HEK293 (cell line): ENCODE results near the gene CCL28.

Source experiments
- CTCF ChIA-PET: fragments of 350-600 bp; formaldehyde crosslinking; extraction: SDS; loops from one replicate; lab custom pipeline; 2021; ENCODE audit warnings: antibody characterized with exemption; lab: Yijun Ruan, JAX
- POLR2A ChIA-PET: fragments of 300-600 bp; formaldehyde crosslinking; extraction: SDS; loops from one replicate; lab custom pipeline; 2020; ENCODE audit warnings: antibody characterized with exemption, inconsistent platforms; lab: Yijun Ruan, JAX
- H3K27ac ChIP-seq: fragments of 200-500 bp; sonication (Bioruptor generic); 2 replicates; pipeline ENCODE4 v1.5.1; 2014; ENCODE audit warnings: low read depth, low read length, control low read depth, inconsistent platforms; ENCODE audit errors: extremely low read depth
- H3K36me3 ChIP-seq, 2 experiments: fragments of 200-500 bp in 1 of 2; sonication (Bioruptor generic) in 1 of 2; 1 replicate in 1 of 2; 2 replicates in 1 of 2; pipeline ENCODE4 v1.5.1; 2014 to 2017; ENCODE audit warnings: inconsistent platforms in 2 of 2, low read length in 2 of 2; ENCODE audit not compliant: control insufficient read depth in 2 of 2, insufficient read depth in 1 of 2
- H3K4me1 ChIP-seq: fragments of 200-500 bp; sonication (Bioruptor generic); 2 replicates; pipeline ENCODE4 v1.5.1; 2014; ENCODE audit warnings: mild to moderate bottlenecking, low read length, inconsistent platforms; ENCODE audit not compliant: control insufficient read depth, insufficient read depth
- H3K4me3 ChIP-seq: 2 replicates; pipeline ENCODE4 v1.5.1; 2011; ENCODE audit warnings: low read depth, mild to moderate bottlenecking, control low read depth, low read length, moderate library complexity
- H3K9me3 ChIP-seq: fragments of 200-500 bp; sonication (Bioruptor generic); 2 replicates; pipeline ENCODE4 v1.5.1; 2014; ENCODE audit warnings: low read depth, low read length, inconsistent platforms; ENCODE audit not compliant: control insufficient read depth, insufficient read depth
- BCL11B ChIP-seq: fragments of 450-650 bp; formaldehyde crosslinking; IDR thresholded peaks from 2 replicates; pipeline ENCODE4 v1.5.1; 2016; ENCODE audit warnings: low read depth, missing biosample characterization, missing genetic modification characterization
- GLI4 ChIP-seq: fragments of 450-650 bp; formaldehyde crosslinking; IDR thresholded peaks from 2 replicates; pipeline ENCODE4 v1.5.1; 2016; ENCODE audit warnings: missing biosample characterization, missing genetic modification characterization
- HOXC10 ChIP-seq: sonication (generic); formaldehyde crosslinking; IDR thresholded peaks from 2 replicates; pipeline ENCODE4 v1.8.1; 2023; ENCODE audit warnings: mild to moderate bottlenecking, missing genetic modification reagents
- MEIS1 ChIP-seq: sonication (generic); formaldehyde crosslinking; IDR thresholded peaks from 2 replicates; pipeline ENCODE4 v1.8.1; 2022; ENCODE audit warnings: missing genetic modification reagents, mild to moderate bottlenecking, borderline replicate concordance
- REPIN1 ChIP-seq: fragments of 450-650 bp; formaldehyde crosslinking; IDR thresholded peaks from 2 replicates; pipeline ENCODE4 v1.5.1; 2017; ENCODE audit warnings: missing biosample characterization, missing genetic modification characterization, low read depth
- SCRT1 ChIP-seq: fragments of 450-650 bp; formaldehyde crosslinking; IDR thresholded peaks from 2 replicates; pipeline ENCODE4 v1.5.1; 2016; ENCODE audit warnings: missing biosample characterization, missing genetic modification characterization, borderline replicate concordance
- SCRT2 ChIP-seq: fragments of 450-650 bp; formaldehyde crosslinking; IDR thresholded peaks from 2 replicates; pipeline ENCODE4 v1.5.1; 2016; ENCODE audit warnings: missing biosample characterization, missing genetic modification characterization
- ZBTB17 ChIP-seq: fragments of 450-650 bp; formaldehyde crosslinking; IDR thresholded peaks from 2 replicates; pipeline ENCODE4 v1.5.1; 2016; ENCODE audit warnings: missing biosample characterization, missing genetic modification characterization
- ZFHX2 ChIP-seq: fragments of 450-650 bp; formaldehyde crosslinking; conservative IDR thresholded peaks from 2 replicates; pipeline ENCODE4 v1.5.1; 2016; ENCODE audit warnings: missing biosample characterization, missing genetic modification characterization
- ZNF138 ChIP-seq: fragments of 450-650 bp; formaldehyde crosslinking; IDR thresholded peaks from 2 replicates; pipeline ENCODE4 v1.5.1; 2016; ENCODE audit warnings: missing biosample characterization, missing genetic modification characterization, borderline replicate concordance
- ZNF24 ChIP-seq: fragments of 450-650 bp; formaldehyde crosslinking; IDR thresholded peaks from 2 replicates; pipeline ENCODE4 v1.5.1; 2016; ENCODE audit warnings: missing biosample characterization, missing genetic modification characterization
- ZNF311 ChIP-seq: fragments of 450-650 bp; formaldehyde crosslinking; IDR thresholded peaks from 2 replicates; pipeline ENCODE4 v1.5.1; 2017; ENCODE audit warnings: missing biosample characterization, missing genetic modification characterization, borderline replicate concordance
- ZNF366 ChIP-seq: fragments of 450-650 bp; formaldehyde crosslinking; conservative IDR thresholded peaks from 2 replicates; pipeline ENCODE4 v1.5.1; 2016; ENCODE audit warnings: missing biosample characterization, missing genetic modification characterization
- ZNF416 ChIP-seq: fragments of 450-650 bp; formaldehyde crosslinking; IDR thresholded peaks from 2 replicates; pipeline ENCODE4 v1.5.1; 2016; ENCODE audit warnings: missing biosample characterization, missing genetic modification characterization
- ZNF548 ChIP-seq: fragments of 450-650 bp; formaldehyde crosslinking; IDR thresholded peaks from 2 replicates; pipeline ENCODE4 v1.5.1; 2016; ENCODE audit warnings: missing biosample characterization, missing genetic modification characterization
- ZNF596 ChIP-seq: fragments of 450-650 bp; IDR thresholded peaks from 2 replicates; pipeline ENCODE4 v1.5.0; 2018; ENCODE audit warnings: missing biosample characterization, mild to moderate bottlenecking, missing genetic modification characterization, moderate library complexity
- ZNF600 ChIP-seq: fragments of 450-650 bp; formaldehyde crosslinking; IDR thresholded peaks from 2 replicates; pipeline ENCODE4 v1.5.1; 2016; ENCODE audit warnings: missing biosample characterization, missing genetic modification characterization
- ZNF654 ChIP-seq: fragments of 450-650 bp; formaldehyde crosslinking; IDR thresholded peaks from 2 replicates; pipeline ENCODE4 v1.5.1; 2016; ENCODE audit warnings: low read depth, missing biosample characterization, missing genetic modification characterization
- ZNF660 ChIP-seq: fragments of 450-650 bp; IDR thresholded peaks from 2 replicates; pipeline ENCODE4 v1.5.1; 2018; ENCODE audit warnings: missing biosample characterization, mild to moderate bottlenecking, missing genetic modification characterization
- ZNF768 ChIP-seq: fragments of 450-650 bp; formaldehyde crosslinking; IDR thresholded peaks from 2 replicates; pipeline ENCODE4 v1.5.1; 2018; ENCODE audit warnings: missing biosample characterization, mild to moderate bottlenecking, missing genetic modification characterization
- ZNF830 ChIP-seq: fragments of 450-650 bp; IDR thresholded peaks from 2 replicates; pipeline ENCODE4 v1.5.0; 2018; ENCODE audit warnings: missing biosample characterization, missing genetic modification characterization, low read depth, mild to moderate bottlenecking, moderate library complexity
- ZXDB ChIP-seq: fragments of 450-650 bp; formaldehyde crosslinking; IDR thresholded peaks from 2 replicates; pipeline ENCODE4 v1.5.1; 2016; ENCODE audit warnings: missing biosample characterization, missing genetic modification characterization
- TF ChIP-seq, protein P1 (sequence below): fragments of 450-650 bp; formaldehyde crosslinking; IDR thresholded peaks from 2 replicates; pipeline ENCODE4 v1.5.1; 2016; ENCODE audit warnings: missing biosample characterization, missing genetic modification characterization
- TF ChIP-seq, protein P2 (sequence below): fragments of 450-650 bp; formaldehyde crosslinking; conservative IDR thresholded peaks from 2 replicates; pipeline ENCODE4 v1.5.1; 2016; ENCODE audit warnings: low read depth, missing biosample characterization, missing genetic modification characterization
- TF ChIP-seq, protein P3 (sequence below): fragments of 450-650 bp; formaldehyde crosslinking; IDR thresholded peaks from 2 replicates; pipeline ENCODE4 v1.5.1; 2016; ENCODE audit warnings: missing biosample characterization, missing genetic modification characterization
- TF ChIP-seq, protein P4 (sequence below): fragments of 450-650 bp; formaldehyde crosslinking; optimal IDR thresholded peaks from 2 replicates; pipeline ENCODE3; 2016; ENCODE audit warnings: missing biosample characterization, mild to moderate bottlenecking, missing genetic modification characterization
- TF ChIP-seq, protein P5 (sequence below): fragments of 450-650 bp; formaldehyde crosslinking; IDR thresholded peaks from 2 replicates; pipeline ENCODE4 v1.5.1; 2016; ENCODE audit warnings: missing biosample characterization, missing genetic modification characterization

CCL28 gene

DNA sequence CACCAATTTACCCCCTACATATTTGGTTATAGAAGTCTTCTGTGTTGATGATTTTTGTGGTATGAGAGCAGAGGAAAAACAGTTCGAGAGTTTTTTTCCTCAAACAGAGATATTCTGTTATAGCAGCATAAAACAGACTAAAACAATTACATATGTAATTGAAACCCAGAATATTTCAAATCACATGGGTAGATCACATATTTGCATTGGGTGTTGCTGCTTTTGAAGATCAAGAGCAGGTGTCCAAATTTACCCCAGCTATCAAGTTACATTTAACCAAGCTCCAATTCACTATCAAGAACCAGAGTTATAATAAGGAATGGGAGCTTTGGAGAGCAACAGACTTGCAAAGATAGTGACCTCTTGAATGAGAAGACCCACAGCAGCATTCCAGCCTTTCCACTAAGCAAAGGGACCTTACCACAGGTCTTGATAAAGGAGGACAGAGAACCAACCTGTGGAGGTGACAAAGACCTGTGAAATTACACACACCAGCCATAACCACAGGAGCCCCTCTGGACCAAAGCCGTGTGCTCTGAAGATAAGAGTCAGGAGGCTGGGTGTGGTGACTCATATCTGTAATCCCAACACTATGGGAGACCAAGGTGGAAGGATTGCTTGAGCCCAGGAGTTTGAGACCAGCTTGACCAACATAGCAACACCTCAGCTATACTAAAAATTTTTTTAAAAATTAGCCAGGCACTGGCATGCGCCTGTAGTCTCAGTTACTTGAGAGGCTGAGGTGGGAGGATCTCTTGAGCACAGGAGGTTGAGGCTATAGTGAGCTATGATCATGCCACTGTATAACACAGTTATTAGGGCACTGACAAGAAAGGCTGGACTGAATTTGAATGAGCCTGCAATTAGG lies 4.0 kb upstream of the CCL28 start:
- CTCF ChIA-PET: interaction anchor here (0.6 to 1.5 kb wide), 4 partner anchors 27 to 295 kb away, joined by 3 to 4 read pairs (median 4); partner anchors contain the start of gene TMEM267
- peaks cover 9% of the 10 kb centered on the region for H3K4me1 ChIP-seq
- H3K9me3 ChIP-seq: no peaks in the 10 kb centered on the region
- no peaks in the 10 kb centered on the region for H3K36me3 ChIP-seq
- no peak overlapping the region for H3K27ac ChIP-seq
- no peak overlapping the region for H3K4me3 ChIP-seq
- POLR2A ChIA-PET: interaction anchor here (1.8 kb wide), 1 partner anchor 68 kb away, joined by 14 read pairs; the partner anchor contains the start of gene TMEM267
- no peak for TF ChIP-seq ZNF548
- TF ChIP-seq ZNF138 (tag by site-specific recombination): no peak
- TF ChIP-seq GLI4 (tag by site-specific recombination): no peak
- TF ChIP-seq, protein P1, sequence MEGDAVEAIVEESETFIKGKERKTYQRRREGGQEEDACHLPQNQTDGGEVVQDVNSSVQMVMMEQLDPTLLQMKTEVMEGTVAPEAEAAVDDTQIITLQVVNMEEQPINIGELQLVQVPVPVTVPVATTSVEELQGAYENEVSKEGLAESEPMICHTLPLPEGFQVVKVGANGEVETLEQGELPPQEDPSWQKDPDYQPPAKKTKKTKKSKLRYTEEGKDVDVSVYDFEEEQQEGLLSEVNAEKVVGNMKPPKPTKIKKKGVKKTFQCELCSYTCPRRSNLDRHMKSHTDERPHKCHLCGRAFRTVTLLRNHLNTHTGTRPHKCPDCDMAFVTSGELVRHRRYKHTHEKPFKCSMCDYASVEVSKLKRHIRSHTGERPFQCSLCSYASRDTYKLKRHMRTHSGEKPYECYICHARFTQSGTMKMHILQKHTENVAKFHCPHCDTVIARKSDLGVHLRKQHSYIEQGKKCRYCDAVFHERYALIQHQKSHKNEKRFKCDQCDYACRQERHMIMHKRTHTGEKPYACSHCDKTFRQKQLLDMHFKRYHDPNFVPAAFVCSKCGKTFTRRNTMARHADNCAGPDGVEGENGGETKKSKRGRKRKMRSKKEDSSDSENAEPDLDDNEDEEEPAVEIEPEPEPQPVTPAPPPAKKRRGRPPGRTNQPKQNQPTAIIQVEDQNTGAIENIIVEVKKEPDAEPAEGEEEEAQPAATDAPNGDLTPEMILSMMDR (tag by site-specific recombination): no peak
- TF ChIP-seq, protein P2, sequence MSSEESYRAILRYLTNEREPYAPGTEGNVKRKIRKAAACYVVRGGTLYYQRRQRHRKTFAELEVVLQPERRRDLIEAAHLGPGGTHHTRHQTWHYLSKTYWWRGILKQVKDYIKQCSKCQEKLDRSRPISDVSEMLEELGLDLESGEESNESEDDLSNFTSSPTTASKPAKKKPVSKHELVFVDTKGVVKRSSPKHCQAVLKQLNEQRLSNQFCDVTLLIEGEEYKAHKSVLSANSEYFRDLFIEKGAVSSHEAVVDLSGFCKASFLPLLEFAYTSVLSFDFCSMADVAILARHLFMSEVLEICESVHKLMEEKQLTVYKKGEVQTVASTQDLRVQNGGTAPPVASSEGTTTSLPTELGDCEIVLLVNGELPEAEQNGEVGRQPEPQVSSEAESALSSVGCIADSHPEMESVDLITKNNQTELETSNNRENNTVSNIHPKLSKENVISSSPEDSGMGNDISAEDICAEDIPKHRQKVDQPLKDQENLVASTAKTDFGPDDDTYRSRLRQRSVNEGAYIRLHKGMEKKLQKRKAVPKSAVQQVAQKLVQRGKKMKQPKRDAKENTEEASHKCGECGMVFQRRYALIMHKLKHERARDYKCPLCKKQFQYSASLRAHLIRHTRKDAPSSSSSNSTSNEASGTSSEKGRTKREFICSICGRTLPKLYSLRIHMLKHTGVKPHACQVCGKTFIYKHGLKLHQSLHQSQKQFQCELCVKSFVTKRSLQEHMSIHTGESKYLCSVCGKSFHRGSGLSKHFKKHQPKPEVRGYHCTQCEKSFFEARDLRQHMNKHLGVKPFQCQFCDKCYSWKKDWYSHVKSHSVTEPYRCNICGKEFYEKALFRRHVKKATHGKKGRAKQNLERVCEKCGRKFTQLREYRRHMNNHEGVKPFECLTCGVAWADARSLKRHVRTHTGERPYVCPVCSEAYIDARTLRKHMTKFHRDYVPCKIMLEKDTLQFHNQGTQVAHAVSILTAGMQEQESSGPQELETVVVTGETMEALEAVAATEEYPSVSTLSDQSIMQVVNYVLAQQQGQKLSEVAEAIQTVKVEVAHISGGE (tag by site-specific recombination): no peak
- no peak for TF ChIP-seq ZNF654 (tag by site-specific recombination)
- TF ChIP-seq ZNF366 (tag by site-specific recombination): 0 out of 2 replicates have a peak, but pooled peaks have one; percentile 16
- no peak for TF ChIP-seq BCL11B (tag by site-specific recombination)
- no peak for TF ChIP-seq ZFHX2 (tag by site-specific recombination)
- TF ChIP-seq ZNF600 (tag by site-specific recombination): peak; percentile 40; the same call in 1 of the 2 replicates
- TF ChIP-seq SCRT2 (tag by site-specific recombination): peak; percentile 68
- TF ChIP-seq, protein P3, sequence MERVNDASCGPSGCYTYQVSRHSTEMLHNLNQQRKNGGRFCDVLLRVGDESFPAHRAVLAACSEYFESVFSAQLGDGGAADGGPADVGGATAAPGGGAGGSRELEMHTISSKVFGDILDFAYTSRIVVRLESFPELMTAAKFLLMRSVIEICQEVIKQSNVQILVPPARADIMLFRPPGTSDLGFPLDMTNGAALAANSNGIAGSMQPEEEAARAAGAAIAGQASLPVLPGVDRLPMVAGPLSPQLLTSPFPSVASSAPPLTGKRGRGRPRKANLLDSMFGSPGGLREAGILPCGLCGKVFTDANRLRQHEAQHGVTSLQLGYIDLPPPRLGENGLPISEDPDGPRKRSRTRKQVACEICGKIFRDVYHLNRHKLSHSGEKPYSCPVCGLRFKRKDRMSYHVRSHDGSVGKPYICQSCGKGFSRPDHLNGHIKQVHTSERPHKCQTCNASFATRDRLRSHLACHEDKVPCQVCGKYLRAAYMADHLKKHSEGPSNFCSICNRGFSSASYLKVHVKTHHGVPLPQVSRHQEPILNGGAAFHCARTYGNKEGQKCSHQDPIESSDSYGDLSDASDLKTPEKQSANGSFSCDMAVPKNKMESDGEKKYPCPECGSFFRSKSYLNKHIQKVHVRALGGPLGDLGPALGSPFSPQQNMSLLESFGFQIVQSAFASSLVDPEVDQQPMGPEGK (tag by site-specific recombination): no peak
- no peak for TF ChIP-seq ZNF830
- TF ChIP-seq ZNF660 (tag by site-specific recombination): no peak
- TF ChIP-seq, protein P4, sequence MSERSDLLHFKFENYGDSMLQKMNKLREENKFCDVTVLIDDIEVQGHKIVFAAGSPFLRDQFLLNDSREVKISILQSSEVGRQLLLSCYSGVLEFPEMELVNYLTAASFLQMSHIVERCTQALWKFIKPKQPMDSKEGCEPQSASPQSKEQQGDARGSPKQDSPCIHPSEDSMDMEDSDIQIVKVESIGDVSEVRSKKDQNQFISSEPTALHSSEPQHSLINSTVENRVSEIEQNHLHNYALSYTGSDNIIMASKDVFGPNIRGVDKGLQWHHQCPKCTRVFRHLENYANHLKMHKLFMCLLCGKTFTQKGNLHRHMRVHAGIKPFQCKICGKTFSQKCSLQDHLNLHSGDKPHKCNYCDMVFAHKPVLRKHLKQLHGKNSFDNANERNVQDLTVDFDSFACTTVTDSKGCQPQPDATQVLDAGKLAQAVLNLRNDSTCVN (tag by site-specific recombination): no peak
- no peak for TF ChIP-seq ZXDB (tag by site-specific recombination)
- TF ChIP-seq REPIN1 (tag by site-specific recombination): no peak
- no peak for TF ChIP-seq MEIS1 (CRISPR knock-in tag)
- TF ChIP-seq ZBTB17 (tag by site-specific recombination): 0 out of 2 replicates have a peak, but pooled peaks have one; percentile 11
- no peak for TF ChIP-seq ZNF596 (tag by site-specific recombination)
- TF ChIP-seq ZNF768 (tag by site-specific recombination): no peak
- TF ChIP-seq ZNF416 (tag by site-specific recombination): no peak
- TF ChIP-seq HOXC10: no peak
- no peak for TF ChIP-seq ZNF24 (tag by site-specific recombination)
- TF ChIP-seq ZNF311 (tag by site-specific recombination): no peak
- TF ChIP-seq, protein P5, sequence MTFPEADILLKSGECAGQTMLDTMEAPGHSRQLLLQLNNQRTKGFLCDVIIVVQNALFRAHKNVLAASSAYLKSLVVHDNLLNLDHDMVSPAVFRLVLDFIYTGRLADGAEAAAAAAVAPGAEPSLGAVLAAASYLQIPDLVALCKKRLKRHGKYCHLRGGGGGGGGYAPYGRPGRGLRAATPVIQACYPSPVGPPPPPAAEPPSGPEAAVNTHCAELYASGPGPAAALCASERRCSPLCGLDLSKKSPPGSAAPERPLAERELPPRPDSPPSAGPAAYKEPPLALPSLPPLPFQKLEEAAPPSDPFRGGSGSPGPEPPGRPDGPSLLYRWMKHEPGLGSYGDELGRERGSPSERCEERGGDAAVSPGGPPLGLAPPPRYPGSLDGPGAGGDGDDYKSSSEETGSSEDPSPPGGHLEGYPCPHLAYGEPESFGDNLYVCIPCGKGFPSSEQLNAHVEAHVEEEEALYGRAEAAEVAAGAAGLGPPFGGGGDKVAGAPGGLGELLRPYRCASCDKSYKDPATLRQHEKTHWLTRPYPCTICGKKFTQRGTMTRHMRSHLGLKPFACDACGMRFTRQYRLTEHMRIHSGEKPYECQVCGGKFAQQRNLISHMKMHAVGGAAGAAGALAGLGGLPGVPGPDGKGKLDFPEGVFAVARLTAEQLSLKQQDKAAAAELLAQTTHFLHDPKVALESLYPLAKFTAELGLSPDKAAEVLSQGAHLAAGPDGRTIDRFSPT (tag by site-specific recombination): no peak
- peak; percentile 65 for TF ChIP-seq SCRT1 (tag by site-specific recombination)
